MM.1S (cell line): ENCODE data around the gene CCDC9.
"Not testable (repeated sequence)": the region's sequence is repeated elsewhere in the genome, so short reads cannot be mapped to it uniquely, and the experiment has no call there.

ENCODE experiments used
- EZH2 ChIP-seq: fragments of 300-600 bp; sonication (generic); optimal IDR thresholded peaks from 2 replicates; pipeline ENCODE3; 2017; ENCODE audit warnings: low read depth, mild to moderate bottlenecking, antibody characterized with exemption, low read length, mixed read lengths
- TF ChIP-seq, protein P1 (sequence below): fragments of 300-600 bp; sonication (generic); IDR thresholded peaks from 2 replicates; pipeline ENCODE4 v1.5.1; 2016; ENCODE audit warnings: antibody characterized with exemption, low read length, mixed read lengths

DNA sequence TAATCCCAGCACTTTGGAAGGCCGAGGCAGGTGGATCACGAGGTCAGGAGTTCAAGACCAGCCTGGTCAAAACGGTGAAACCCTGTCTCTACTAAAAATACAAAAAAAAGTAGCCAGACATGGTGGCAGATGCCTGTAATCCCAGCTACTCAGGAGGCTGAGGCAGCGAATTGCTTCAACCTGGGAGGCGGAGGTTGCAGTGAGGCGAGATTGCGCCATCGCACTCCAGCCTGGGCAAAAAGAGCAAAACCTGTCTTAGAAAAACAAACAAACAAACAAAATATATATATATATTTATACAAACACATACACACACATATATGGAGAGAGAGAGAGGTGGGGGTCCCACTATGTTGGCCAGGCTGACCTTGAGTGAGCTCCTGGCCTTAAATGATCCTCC lies 3.3 kb upstream of the CCDC9 start:
- TF ChIP-seq, protein P1, sequence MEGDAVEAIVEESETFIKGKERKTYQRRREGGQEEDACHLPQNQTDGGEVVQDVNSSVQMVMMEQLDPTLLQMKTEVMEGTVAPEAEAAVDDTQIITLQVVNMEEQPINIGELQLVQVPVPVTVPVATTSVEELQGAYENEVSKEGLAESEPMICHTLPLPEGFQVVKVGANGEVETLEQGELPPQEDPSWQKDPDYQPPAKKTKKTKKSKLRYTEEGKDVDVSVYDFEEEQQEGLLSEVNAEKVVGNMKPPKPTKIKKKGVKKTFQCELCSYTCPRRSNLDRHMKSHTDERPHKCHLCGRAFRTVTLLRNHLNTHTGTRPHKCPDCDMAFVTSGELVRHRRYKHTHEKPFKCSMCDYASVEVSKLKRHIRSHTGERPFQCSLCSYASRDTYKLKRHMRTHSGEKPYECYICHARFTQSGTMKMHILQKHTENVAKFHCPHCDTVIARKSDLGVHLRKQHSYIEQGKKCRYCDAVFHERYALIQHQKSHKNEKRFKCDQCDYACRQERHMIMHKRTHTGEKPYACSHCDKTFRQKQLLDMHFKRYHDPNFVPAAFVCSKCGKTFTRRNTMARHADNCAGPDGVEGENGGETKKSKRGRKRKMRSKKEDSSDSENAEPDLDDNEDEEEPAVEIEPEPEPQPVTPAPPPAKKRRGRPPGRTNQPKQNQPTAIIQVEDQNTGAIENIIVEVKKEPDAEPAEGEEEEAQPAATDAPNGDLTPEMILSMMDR = not testable (repeated sequence)
- TF ChIP-seq EZH2 = not testable (repeated sequence)
